Gastrocnemius medialis (tissue), 4 donors: ENCODE measurements around the gene GPI.

Experiments
- POLR2A ChIP-seq, 2 donors: fragments of 450-650 bp; IDR thresholded peaks; one replicate each; pipeline ENCODE4 v1.6.1; 2017; ENCODE audit warnings: antibody characterized with exemption in 2 of 2, mild to moderate bottlenecking in 2 of 2, moderate library complexity in 2 of 2
- TF ChIP-seq, protein P1 (sequence below), 5 experiments: fragments of 450-650 bp in 3 of 5; fragments of 200-600 bp in 2 of 5; sonication (generic) in 2 of 5; IDR thresholded peaks in 4 of 5; conservative IDR thresholded peaks in 1 of 5; 1 replicate in 4 of 5; 2 replicates in 1 of 5; pipeline ENCODE4 v1.5.1; 2016 to 2019; ENCODE audit warnings: antibody characterized with exemption in 5 of 5, mild to moderate bottlenecking in 3 of 5, moderate library complexity in 3 of 5

DNA sequence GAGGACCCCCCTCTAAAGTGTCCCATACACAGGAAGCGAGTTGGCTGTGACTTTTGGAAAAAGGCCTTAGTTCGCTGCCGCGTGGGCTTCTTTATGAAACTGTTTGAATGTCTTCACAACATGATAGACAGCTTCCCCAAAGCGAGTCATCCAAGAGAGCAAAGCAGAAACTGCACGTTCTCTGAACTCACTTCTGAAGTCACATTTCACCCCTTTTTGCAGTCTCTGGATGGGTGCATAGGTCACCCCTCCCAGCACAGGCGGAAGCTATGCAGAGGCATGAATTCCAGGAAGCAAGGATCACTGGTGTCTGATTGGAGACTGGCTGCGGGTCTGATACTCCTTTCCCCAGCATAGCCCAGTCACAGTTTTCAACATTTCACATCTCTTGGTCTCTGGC is 10.6 kb downstream of the GPI start:
- TF ChIP-seq POLR2A (IDR thresholded peaks at IDR 0.05): no peak
- TF ChIP-seq, protein P1, sequence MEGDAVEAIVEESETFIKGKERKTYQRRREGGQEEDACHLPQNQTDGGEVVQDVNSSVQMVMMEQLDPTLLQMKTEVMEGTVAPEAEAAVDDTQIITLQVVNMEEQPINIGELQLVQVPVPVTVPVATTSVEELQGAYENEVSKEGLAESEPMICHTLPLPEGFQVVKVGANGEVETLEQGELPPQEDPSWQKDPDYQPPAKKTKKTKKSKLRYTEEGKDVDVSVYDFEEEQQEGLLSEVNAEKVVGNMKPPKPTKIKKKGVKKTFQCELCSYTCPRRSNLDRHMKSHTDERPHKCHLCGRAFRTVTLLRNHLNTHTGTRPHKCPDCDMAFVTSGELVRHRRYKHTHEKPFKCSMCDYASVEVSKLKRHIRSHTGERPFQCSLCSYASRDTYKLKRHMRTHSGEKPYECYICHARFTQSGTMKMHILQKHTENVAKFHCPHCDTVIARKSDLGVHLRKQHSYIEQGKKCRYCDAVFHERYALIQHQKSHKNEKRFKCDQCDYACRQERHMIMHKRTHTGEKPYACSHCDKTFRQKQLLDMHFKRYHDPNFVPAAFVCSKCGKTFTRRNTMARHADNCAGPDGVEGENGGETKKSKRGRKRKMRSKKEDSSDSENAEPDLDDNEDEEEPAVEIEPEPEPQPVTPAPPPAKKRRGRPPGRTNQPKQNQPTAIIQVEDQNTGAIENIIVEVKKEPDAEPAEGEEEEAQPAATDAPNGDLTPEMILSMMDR (IDR thresholded peaks at IDR 0.05 in 4 of 5, conservative IDR thresholded peaks at IDR 0.05 in 1 of 5): no peak
